Measurements from ENCODE around the gene MYOZ3.

- TF ChIP-seq CTCF (IDR thresholded peaks at IDR 0.05; ENCODE audit: low read depth, low read length) = no peak
- TF ChIP-seq EZH2phosphoT487 (IDR thresholded peaks at IDR 0.05; ENCODE audit: low read depth) = no peak
These were observed 1.9 kb downstream of the MYOZ3 start for GRCh38 chr5:150662731-150663516.

Measured in OCI-LY3 (cell line).